22Rv1 (cell line): Measurements from ENCODE around the gene GABARAP.

Experiments
- H3K27ac ChIP-seq: fragments of 450-650 bp; 2 replicates; pipeline ENCODE4 v1.5.1; 2017
- ZFX ChIP-seq: fragments of 450-650 bp; IDR thresholded peaks from 2 replicates; pipeline ENCODE4 v1.6.1; 2017; ENCODE audit warnings: antibody characterized with exemption, borderline replicate concordance
- TF ChIP-seq, protein P1 (sequence below): fragments of 450-650 bp; IDR thresholded peaks from 2 replicates; pipeline ENCODE4 v1.5.1; 2017; ENCODE audit warnings: mild to moderate bottlenecking

GABARAP gene

GRCh38 chr17:7219229-7219811 lies 22.9 kb downstream of the GABARAP start:
- H3K27ac ChIP-seq: peak overlapping the region; percentile 98
- TF ChIP-seq, protein P1, sequence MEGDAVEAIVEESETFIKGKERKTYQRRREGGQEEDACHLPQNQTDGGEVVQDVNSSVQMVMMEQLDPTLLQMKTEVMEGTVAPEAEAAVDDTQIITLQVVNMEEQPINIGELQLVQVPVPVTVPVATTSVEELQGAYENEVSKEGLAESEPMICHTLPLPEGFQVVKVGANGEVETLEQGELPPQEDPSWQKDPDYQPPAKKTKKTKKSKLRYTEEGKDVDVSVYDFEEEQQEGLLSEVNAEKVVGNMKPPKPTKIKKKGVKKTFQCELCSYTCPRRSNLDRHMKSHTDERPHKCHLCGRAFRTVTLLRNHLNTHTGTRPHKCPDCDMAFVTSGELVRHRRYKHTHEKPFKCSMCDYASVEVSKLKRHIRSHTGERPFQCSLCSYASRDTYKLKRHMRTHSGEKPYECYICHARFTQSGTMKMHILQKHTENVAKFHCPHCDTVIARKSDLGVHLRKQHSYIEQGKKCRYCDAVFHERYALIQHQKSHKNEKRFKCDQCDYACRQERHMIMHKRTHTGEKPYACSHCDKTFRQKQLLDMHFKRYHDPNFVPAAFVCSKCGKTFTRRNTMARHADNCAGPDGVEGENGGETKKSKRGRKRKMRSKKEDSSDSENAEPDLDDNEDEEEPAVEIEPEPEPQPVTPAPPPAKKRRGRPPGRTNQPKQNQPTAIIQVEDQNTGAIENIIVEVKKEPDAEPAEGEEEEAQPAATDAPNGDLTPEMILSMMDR: no peak
- no peak for TF ChIP-seq ZFX

GRCh38 chr17:7218758-7219157 lies 23.5 kb downstream of the GABARAP start:
- TF ChIP-seq ZFX: no peak
- TF ChIP-seq, protein P1: no peak
- peak overlapping the region; percentile 98 for H3K27ac ChIP-seq

DNA sequence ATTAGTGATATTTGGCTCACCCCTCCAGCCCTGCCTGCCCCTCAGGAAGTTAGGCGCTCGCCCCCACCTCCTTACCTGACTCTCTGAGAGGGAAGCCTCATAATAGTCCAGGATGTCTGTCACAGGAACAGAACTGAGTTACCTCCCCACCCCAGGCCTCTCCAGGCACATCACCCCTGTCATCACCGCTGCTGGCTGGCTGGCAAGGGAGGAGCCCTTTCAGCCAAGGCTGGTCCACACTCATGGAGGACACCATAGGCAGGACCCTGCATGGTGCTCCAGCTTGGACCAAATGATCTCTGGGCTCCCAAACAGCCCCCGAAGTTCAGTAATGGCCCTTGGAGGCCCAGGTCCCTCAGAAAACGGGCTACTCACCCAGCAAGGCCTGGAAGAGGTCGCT lies 24.1 kb downstream of the GABARAP start:
- TF ChIP-seq ZFX: no peak
- TF ChIP-seq, protein P1: no peak
- H3K27ac ChIP-seq: peak overlapping the region; percentile 98

DNA sequence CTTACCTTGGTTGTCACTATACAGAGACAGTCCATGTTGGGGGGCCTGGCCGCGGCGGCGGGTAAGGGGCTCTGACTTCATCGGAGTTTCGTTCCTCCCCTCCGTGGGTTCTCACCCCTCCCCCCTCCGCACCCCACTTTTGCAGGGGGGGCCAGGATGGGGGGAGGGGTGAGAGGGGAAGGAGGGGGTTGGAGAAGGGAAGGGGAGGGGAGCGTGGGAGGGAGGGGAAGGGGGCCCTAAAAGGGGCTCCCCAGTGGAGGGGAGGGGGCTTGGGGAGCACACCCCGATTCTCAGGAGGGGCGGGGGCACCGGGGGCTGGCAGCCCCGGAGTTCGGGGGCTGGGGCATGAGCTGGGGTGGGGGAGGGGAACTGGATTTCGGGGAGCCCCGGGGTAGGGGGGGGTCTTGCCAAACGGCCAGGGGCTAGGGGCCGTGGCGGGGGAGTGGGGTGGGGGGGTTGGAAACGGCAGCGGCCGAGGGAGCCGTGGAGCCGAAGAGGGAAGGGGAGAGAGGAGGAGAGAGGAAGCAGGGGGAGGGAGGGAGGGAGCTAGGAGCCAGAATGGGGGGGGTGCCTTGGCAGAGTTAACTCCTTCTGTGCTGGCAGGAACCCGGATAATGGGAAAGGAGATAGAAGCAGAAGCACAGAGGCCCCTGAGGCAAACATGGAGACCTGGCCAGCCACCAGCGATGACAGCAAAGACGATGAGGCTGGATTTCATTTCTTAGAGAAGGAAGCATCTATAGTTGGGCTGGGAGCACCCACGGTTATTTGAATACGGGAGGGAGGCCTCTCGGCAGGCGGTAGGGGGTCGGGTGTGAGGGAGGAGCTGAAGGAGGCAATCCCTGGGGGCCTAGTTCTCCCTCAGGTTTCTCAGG lies 24.9 kb downstream of the GABARAP start:
- peak overlapping the region; percentile 98 for H3K27ac ChIP-seq

GRCh38 chr17:7216242-7217112 lies 25.8 kb downstream of the GABARAP start:
- TF ChIP-seq, protein P1: no peak
- no peak for TF ChIP-seq ZFX
- H3K27ac ChIP-seq: peak overlapping the region; percentile 65; the same call in 1 of the 2 replicates

More for the DNA sequence above, 24.9 kb downstream of the GABARAP start:
- TF ChIP-seq, protein P1: no peak
- no peak for TF ChIP-seq ZFX

- TF ChIP-seq, protein P1: no peak
- no peak for TF ChIP-seq ZFX
- peak overlapping the region; percentile 65 for H3K27ac ChIP-seq
Observed at GRCh38 chr17:7215652-7216180, 26.5 kb downstream of the GABARAP start.
